Lung (tissue), 12 donors: ENCODE results near the gene SNAPC5. TPM values are rescaled to one million over a fixed set of nuclear protein-coding genes. Genes with fewer than 3 reads are reported as not detected.

Experiments
- ATAC-seq: fragments of 200-7000 bp; cut with Tn5 transposase; one replicate; pipeline ENCODE4 v1.9.1; 2020; ENCODE audit warnings: moderate number of reproducible peaks; ENCODE audit not compliant: insufficient read depth, low FRiP score
- DNase-seq, 3 donors: peaks; one replicate each; pipeline ENCODE4 v3.0.0-alpha.2; 2013 to 2017
- H3K27ac ChIP-seq, 2 donors: one replicate each; pipeline ENCODE4 v1.5.1; 2013; ENCODE audit warnings: mild to moderate bottlenecking in 2 of 2, moderate library complexity in 2 of 2, control low read depth in 1 of 2, inconsistent platforms in 1 of 2, low read depth in 1 of 2, low read length in 1 of 2
- H3K27me3 ChIP-seq, 3 donors: one replicate each; pipeline ENCODE4 v1.5.1; 2013; ENCODE audit warnings: low read length in 2 of 3; ENCODE audit not compliant: control insufficient read depth in 3 of 3, insufficient read depth in 3 of 3
- H3K36me3 ChIP-seq, 4 donors: one replicate each; pipeline ENCODE4 v1.5.1; 2013; ENCODE audit warnings: low read length in 4 of 4, mild to moderate bottlenecking in 1 of 4, moderate library complexity in 1 of 4; ENCODE audit not compliant: control insufficient read depth in 4 of 4, insufficient read depth in 4 of 4
- H3K4me1 ChIP-seq, 5 donors: one replicate each; pipeline ENCODE4 v1.5.1; 2013; ENCODE audit warnings: low read length in 5 of 5, mild to moderate bottlenecking in 2 of 5, moderate library complexity in 1 of 5; ENCODE audit not compliant: control insufficient read depth in 5 of 5, insufficient read depth in 5 of 5
- H3K4me3 ChIP-seq: one replicate; pipeline ENCODE4 v1.5.1; 2013; ENCODE audit warnings: mild to moderate bottlenecking, control low read depth, moderate library complexity
- H3K9ac ChIP-seq, 2 donors: one replicate each; pipeline ENCODE4 v1.5.1; 2013; ENCODE audit warnings: low read length in 2 of 2, control low read depth in 1 of 2; ENCODE audit not compliant: insufficient read depth in 1 of 2
- H3K9me3 ChIP-seq, 4 donors: one replicate each; pipeline ENCODE4 v1.5.1; 2013; ENCODE audit warnings: low read length in 3 of 4, mild to moderate bottlenecking in 1 of 4, moderate library complexity in 1 of 4; ENCODE audit not compliant: control insufficient read depth in 4 of 4, insufficient read depth in 3 of 4
- WGBS, 2 donors: extraction: QIAGEN DNeasy Blood & Tissue Kit; methylation state at CpG; one replicate each; pipeline ENCODE4 v1.1.7; 2013; 5-methylcytosine and 5-hydroxymethylcytosine counted together
- polyA plus RNA-seq, 2 donors: library from polyadenylated mRNA; stranded (reverse); fragments of 200-250 nt; gene quantifications; one replicate each; pipeline ENCODE4 v1.2.1, GENCODE V29; 2013
- total RNA-seq, 2 donors: library from RNA; depleted of rRNA in 1 of 2; stranded (reverse); fragments of >200 nt in 1 of 2; gene quantifications; one replicate each; pipeline ENCODE4 v1.2.1, GENCODE V29; 2014 to 2021
- TF ChIP-seq, protein P1 (sequence below): IDR thresholded peaks from 2 replicates; pipeline ENCODE4 v1.5.1; 2012; ENCODE audit warnings: mild to moderate bottlenecking; ENCODE audit errors: control extremely low read depth, extremely low read depth
- donor health status: control.
- donor health status: control.
- donor health status: Bipolar disorder and iron deficiency.
- donor health status: healthy.
- donor health status: DM: yes; HTN: yes; CAD: no.

The SNAPC5 gene
- total and polyA plus RNA-seq, 4 donors, result 19.2 to 41.4 (median 26.7) TPM

DNA sequence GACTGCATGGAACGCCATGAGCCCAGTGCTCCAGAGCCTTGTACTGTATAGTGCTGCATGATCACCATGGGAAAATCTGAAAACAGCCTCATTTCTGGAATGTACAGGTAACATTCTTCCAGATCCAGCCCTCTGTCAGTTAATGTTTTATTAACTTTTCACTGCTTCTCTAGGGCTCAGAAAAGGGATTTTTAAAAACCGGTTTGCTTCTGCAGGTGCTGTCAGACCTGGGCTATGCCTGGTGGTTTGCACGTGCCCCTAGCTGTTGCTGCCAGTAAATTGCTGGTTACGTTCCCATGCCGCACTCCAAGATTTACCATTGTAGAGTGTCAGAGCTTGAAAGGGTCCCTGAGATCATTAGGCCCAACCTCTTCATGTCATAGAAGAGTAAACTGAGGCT is 9.0 kb downstream of the SNAPC5 start:
- ATAC-seq (no peak), DNase-seq (peak in 2 of 3 donors; percentile 19 to 38)
- H3K27me3 ChIP-seq, result no peaks in the 10 kb centered on the region
- H3K9ac ChIP-seq, result no peak overlapping the region
- H3K27ac ChIP-seq, result no peak overlapping the region
- TF ChIP-seq, protein P1, sequence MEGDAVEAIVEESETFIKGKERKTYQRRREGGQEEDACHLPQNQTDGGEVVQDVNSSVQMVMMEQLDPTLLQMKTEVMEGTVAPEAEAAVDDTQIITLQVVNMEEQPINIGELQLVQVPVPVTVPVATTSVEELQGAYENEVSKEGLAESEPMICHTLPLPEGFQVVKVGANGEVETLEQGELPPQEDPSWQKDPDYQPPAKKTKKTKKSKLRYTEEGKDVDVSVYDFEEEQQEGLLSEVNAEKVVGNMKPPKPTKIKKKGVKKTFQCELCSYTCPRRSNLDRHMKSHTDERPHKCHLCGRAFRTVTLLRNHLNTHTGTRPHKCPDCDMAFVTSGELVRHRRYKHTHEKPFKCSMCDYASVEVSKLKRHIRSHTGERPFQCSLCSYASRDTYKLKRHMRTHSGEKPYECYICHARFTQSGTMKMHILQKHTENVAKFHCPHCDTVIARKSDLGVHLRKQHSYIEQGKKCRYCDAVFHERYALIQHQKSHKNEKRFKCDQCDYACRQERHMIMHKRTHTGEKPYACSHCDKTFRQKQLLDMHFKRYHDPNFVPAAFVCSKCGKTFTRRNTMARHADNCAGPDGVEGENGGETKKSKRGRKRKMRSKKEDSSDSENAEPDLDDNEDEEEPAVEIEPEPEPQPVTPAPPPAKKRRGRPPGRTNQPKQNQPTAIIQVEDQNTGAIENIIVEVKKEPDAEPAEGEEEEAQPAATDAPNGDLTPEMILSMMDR, result no peak
- H3K36me3 ChIP-seq, result peaks cover 17 to 37% (median 26%) of the 10 kb centered on the region in 4 donors
- peaks cover 0 to 5% (median 0%) of the 10 kb centered on the region in 5 donors for H3K4me1 ChIP-seq
- WGBS, 2 donors, result 89 to 92% methylated on average over 5 of the region's 5 CpGs
- H3K9me3 ChIP-seq, result no peaks in the 10 kb centered on the region
- H3K4me3 ChIP-seq, result no peak overlapping the region

DNA sequence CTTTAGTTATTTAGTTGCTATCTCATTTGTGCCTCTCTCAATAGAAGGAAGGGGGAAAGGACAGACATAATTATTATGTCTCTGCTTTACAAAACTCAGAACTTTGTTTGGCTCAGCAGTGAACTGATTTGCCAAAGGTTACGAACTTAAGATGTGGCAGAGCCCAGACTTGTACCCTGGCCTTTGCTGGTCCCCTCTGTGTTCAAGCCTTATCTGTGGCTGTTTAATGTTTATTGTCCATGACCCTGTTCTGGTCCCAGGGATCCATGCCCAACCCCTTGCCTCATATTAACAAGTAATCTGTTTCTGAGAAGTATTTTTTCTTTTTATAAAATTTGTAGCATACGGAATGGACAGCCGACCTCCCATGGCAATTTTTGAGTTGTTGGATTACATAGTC is 10.7 kb downstream of the SNAPC5 start:
- Histone ChIP-seq H3K9ac (no peak overlapping the region), H3K4me1 (peaks cover 0 to 7% (median 0%) of the 10 kb centered on the region in 5 donors), H3K9me3 (no peaks in the 10 kb centered on the region), H3K27me3 (no peaks in the 10 kb centered on the region), H3K27ac (no peak overlapping the region), H3K4me3 (no peak overlapping the region), H3K36me3 (peaks cover 18 to 43% (median 25%) of the 10 kb centered on the region in 4 donors)
- DNase-seq, result no peak
- TF ChIP-seq, protein P1, result no peak
- ATAC-seq, result no peak
- WGBS, 2 donors, result 94 to 99% methylated on average over 3 of the region's 3 CpGs

DNA sequence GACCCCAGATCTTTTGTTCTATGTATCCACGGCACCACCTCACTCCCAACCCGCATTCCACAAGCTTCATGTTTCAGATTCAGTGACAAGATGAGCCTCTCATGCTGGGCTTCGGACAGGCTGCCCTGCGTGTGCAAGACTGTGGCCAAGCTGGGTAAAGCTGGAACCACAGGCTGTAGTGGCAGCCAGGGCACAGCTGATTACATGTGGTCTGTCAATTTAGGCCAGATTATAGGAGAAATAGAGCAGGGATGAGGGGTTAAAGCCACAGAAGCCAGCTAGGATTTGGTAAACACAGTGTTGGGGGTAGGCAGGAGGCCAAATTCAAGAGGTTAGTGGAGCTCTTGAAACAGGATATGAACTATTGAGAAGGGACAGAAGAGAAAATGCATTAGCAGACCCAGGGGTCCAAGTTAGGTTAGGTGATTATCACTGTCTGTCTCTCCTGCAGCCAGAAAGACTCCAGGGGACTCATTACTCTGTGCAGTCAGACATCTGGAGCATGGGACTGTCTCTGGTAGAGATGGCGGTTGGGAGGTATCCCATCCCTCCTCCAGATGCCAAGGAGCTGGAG is 12.9 kb downstream of the SNAPC5 start:
- ATAC-seq, result no peak
- peak overlapping the region; percentile 12 for H3K4me3 ChIP-seq
- TF ChIP-seq, protein P1, result no peak
- WGBS, 2 donors, result 93 to 95% methylated on average over 5 of the region's 5 CpGs
- H3K27me3 ChIP-seq, result no peaks in the 10 kb centered on the region
- peaks cover 0 to 5% (median 0%) of the 10 kb centered on the region in 5 donors for H3K4me1 ChIP-seq
- H3K27ac ChIP-seq, result no peak overlapping the region
- no peaks in the 10 kb centered on the region for H3K9me3 ChIP-seq
- H3K36me3 ChIP-seq, result peaks cover 16 to 39% (median 20%) of the 10 kb centered on the region in 4 donors
- no peak overlapping the region for H3K9ac ChIP-seq
- DNase-seq, result no peak
